Right lobe of liver (tissue), 6 donors: ENCODE data around the gene KDM4C. TPM values are rescaled to one million over a fixed set of nuclear protein-coding genes. Genes with fewer than 3 reads are reported as not detected.

Experiments
- ATAC-seq, 4 donors: fragments of 200-7000 bp; cut with Tn5 transposase; one replicate each; pipeline ENCODE4 v1.9.1; 2020; ENCODE audit warnings: mild to moderate bottlenecking in 4 of 4, moderate library complexity in 4 of 4
- DNase-seq, 3 donors: peaks; one replicate each; pipeline ENCODE4 v3.0.0-alpha.2; 2020
- H3K27ac ChIP-seq, 3 donors: fragments of 200-600 bp; one replicate each; pipeline ENCODE4 v1.8.0; 2022
- H3K27me3 ChIP-seq, 2 donors: fragments of 200-600 bp; one replicate each; pipeline ENCODE4 v1.8.0; 2022
- H3K36me3 ChIP-seq, 4 donors: fragments of 200-600 bp; sonication (generic) in 1 of 4; one replicate each; pipeline versions ENCODE4 v1.5.1 to v1.8.0; 2017 to 2022; ENCODE audit warnings: control low read depth in 1 of 4
- H3K4me1 ChIP-seq, 4 donors: fragments of 200-600 bp; sonication (generic) in 1 of 4; one replicate each; pipeline versions ENCODE4 v1.5.1 to v1.8.0; 2017 to 2022; ENCODE audit warnings: control low read depth in 1 of 4
- H3K4me3 ChIP-seq, 3 donors: fragments of 200-600 bp; one replicate each; pipeline ENCODE4 v1.8.0; 2022
- H3K9me3 ChIP-seq, 4 donors: fragments of 200-600 bp; sonication (generic) in 1 of 4; one replicate each; pipeline versions ENCODE4 v1.5.1 to v1.8.0; 2017 to 2022; ENCODE audit warnings: control low read depth in 1 of 4
- CTCF ChIP-seq, 4 donors: fragments of 200-600 bp in 3 of 4; fragments of 450-650 bp in 1 of 4; IDR thresholded peaks; one replicate each; pipeline versions ENCODE4 v1.5.1 to v1.8.0; 2016 to 2022; ENCODE audit warnings: antibody characterized with exemption in 4 of 4, mild to moderate bottlenecking in 2 of 4
- POLR2A ChIP-seq: fragments of 450-650 bp; IDR thresholded peaks from one replicate; pipeline ENCODE4 v1.6.1; 2017; ENCODE audit warnings: antibody characterized with exemption, mild to moderate bottlenecking
- WGBS: methylation state at CpG from one replicate; pipeline ENCODE4 v1.1.6; 2018; ENCODE audit warnings: low coverage, low lambda C conversion rate; ENCODE audit not compliant: insufficient coverage; ENCODE audit errors: missing lambda C conversion rate; 5-methylcytosine and 5-hydroxymethylcytosine counted together
- intact Hi-C, 2 donors: fragments of 100-400 bp; cut with DNase I; formaldehyde crosslinking; loops; one replicate each; pipeline versions ENCODE4 v1.11.2 to v1.14.1; 2022
- total RNA-seq, 6 experiments: library from RNA; depleted of rRNA in 2 of 6; stranded (reverse); fragments of >200 nt in 2 of 6; fragmentation: NEBNext Ultra II Directional in 3 of 6; extraction: Animal tissue kit (Norgen Biotek cat#: 25700) in 3 of 6; gene quantifications; one replicate each; pipeline versions ENCODE4 v1.1.0 to v1.2.4, GENCODE V29; 2016 to 2023
- donor health status: DM: no; HTN: yes; CAD: no.
- donor health status: DM: no; HTN: no; CAD: no.
- donor health status: DM: no; HTN: no; CAD: no.
- donor health status: DM: no; HTN: yes; CAD: no.
- donor health status: DM: no; HTN: yes; CAD: no.

The KDM4C gene
- total RNA-seq, 6 experiments from 2014 or later: 14.1 to 20.9 (median 15.3) TPM

DNA sequence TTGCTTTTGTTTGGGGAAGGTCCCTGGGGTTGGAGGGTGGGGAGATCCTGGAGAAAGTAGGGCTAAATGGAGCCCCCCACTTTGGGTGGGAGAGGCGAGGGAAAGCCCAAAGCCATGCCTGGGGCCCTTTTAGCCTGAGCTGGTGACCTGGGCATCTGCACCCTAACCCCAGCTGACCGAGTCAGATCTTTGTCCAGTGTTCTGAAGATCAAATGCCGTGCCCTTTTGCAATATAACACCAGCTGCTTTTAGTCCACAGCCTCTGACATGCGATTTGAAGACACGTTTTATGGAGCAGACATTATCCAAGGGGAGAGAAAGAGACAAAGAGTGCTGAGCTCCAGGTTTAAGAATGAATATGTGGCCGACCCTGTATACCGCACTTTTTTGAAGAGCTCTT lies 416.5 kb downstream of the KDM4C start:
- TF ChIP-seq POLR2A (no peak), CTCF (IDR thresholded peaks at IDR 0.05) (no peak)
- no peak overlapping the region for H3K27ac ChIP-seq
- no peaks in the 10 kb centered on the region for H3K4me1 ChIP-seq
- ATAC-seq (no peak), DNase-seq (no peak)
- H3K4me3 ChIP-seq: no peak overlapping the region
- H3K27me3 ChIP-seq: no peaks in the 10 kb centered on the region
- intact Hi-C loops: no loop called here
- peaks cover 0 to 12% (median 2%) of the 10 kb centered on the region in 4 donors for H3K36me3 ChIP-seq
- 78% methylated on average over 5 of the region's 7 CpGs for WGBS
- no peaks in the 10 kb centered on the region for H3K9me3 ChIP-seq

DNA sequence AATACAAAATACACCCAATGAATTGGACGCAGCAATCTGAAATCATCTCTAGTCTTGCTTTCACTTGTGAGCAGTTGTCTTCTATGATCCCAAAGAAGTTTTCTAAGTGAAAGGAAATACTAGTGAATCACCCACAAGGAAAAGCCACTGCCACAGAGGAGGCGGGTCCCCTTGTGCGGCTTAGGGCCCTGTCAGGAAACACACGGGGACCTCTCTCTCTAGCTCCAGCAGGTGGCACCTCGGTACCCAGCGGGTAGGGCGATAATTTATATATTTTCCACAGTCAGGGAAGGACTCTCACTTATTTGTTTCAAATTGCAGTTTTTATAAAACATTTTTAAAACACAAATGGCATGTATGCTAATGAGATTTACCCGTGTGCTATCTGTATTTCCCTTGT lies 417.1 kb downstream of the KDM4C start:
- peaks cover 0 to 12% (median under 1%) of the 10 kb centered on the region in 4 donors for H3K36me3 ChIP-seq
- no peak overlapping the region for H3K27ac ChIP-seq
- TF ChIP-seq POLR2A (no peak), CTCF (IDR thresholded peaks at IDR 0.05) (no peak)
- no peaks in the 10 kb centered on the region for H3K4me1 ChIP-seq
- intact Hi-C loops: no loop called here
- H3K27me3 ChIP-seq: no peaks in the 10 kb centered on the region
- H3K9me3 ChIP-seq: no peaks in the 10 kb centered on the region
- H3K4me3 ChIP-seq: no peak overlapping the region
- no peak for ATAC-seq
- DNase-seq: no peak
- WGBS: 85% methylated on average over 7 of the region's 8 CpGs

GRCh38 chr9:7176561-7176960 lies 418.8 kb downstream of the KDM4C start:
- Histone ChIP-seq H3K9me3 (no peaks in the 10 kb centered on the region), H3K36me3 (peaks cover 0 to 7% (median 0%) of the 10 kb centered on the region in 4 donors), H3K4me3 (no peak overlapping the region), H3K4me1 (no peaks in the 10 kb centered on the region), H3K27ac (no peak overlapping the region), H3K27me3 (no peaks in the 10 kb centered on the region)
- DNase-seq: no peak
- TF ChIP-seq CTCF (IDR thresholded peaks at IDR 0.05) (no peak), POLR2A (no peak)
- 82% methylated on average over 1 of the region's 1 CpG for WGBS
- no peak for ATAC-seq
- intact Hi-C loops: no loop called here

- TF ChIP-seq POLR2A (no peak), CTCF (IDR thresholded peaks at IDR 0.05) (no peak)
- peaks cover 0 to 6% (median 0%) of the 10 kb centered on the region in 4 donors for H3K36me3 ChIP-seq
- 100% methylated on average over 1 of the region's 3 CpGs for WGBS
These were observed 419.6 kb downstream of the KDM4C start for GRCh38 chr9:7177383-7177782.

DNA sequence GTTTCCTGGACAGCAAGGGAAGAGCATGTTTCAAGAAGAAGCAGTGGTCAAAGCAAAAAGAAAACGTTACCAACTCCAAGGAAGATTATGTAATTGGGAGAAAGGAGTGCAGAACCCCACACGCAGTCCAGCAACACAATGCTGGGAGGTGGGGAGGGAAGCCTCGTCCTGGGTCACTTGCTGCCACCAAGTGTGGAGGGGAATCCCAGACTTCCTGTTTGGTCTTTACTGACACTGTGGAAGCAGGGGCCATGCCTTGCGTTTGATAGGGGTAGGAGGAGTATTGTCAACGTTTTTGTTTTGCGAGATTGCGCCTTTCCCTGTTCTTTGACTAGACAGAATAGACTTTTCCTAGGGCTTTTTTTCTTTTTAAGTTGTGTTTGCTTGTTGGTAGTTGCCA lies 421.0 kb downstream of the KDM4C start:
- peak in 3 of 4 donors; percentile 48 to 66 (median 49) for ATAC-seq
- TF ChIP-seq CTCF (IDR thresholded peaks at IDR 0.05) (no peak), POLR2A (no peak)
- 43% methylated on average over 7 of the region's 7 CpGs for WGBS
- intact Hi-C loops: no loop called here
- Histone ChIP-seq H3K36me3 (peaks cover 0 to 6% (median 0%) of the 10 kb centered on the region in 4 donors), H3K9me3 (no peaks in the 10 kb centered on the region), H3K4me1 (no peaks in the 10 kb centered on the region), H3K27ac (no peak overlapping the region), H3K27me3 (no peaks in the 10 kb centered on the region), H3K4me3 (no peak overlapping the region)
- no peak for DNase-seq

More at GRCh38 chr9:7177383-7177782, 419.6 kb downstream of the KDM4C start:
- Histone ChIP-seq H3K9me3 (no peaks in the 10 kb centered on the region), H3K4me1 (no peaks in the 10 kb centered on the region), H3K4me3 (no peak overlapping the region), H3K27me3 (no peaks in the 10 kb centered on the region), H3K27ac (no peak overlapping the region)
- no peak for ATAC-seq
- intact Hi-C loops: no loop called here
- DNase-seq: no peak
